Measurements from ENCODE around the gene DCXR.

Gene DCXR

GRCh38 chr17:82054351-82055022 is 17.0 kb upstream of the DCXR start:
- DNase-seq = no peak

- no peak for DNase-seq
Measured at GRCh38 chr17:82053556-82054263, 16.2 kb upstream of the DCXR start.

- no peak for DNase-seq
Measured at GRCh38 chr17:82053130-82053529, 15.6 kb upstream of the DCXR start.

- DNase-seq = no peak
Measured at GRCh38 chr17:82052638-82053059, 15.2 kb upstream of the DCXR start.

- DNase-seq = peak; percentile 78
Measured at GRCh38 chr17:82051776-82052637, 14.5 kb upstream of the DCXR start, which contains the start of the genes GPS1 and RFNG. TSS of gene GPS1 (plus strand) at chr17:82051898. CDS start at chr17:82051932, 34 bp downstream. TSS of gene RFNG (minus strand) at chr17:82051811. CDS start at chr17:82051766, 45 bp downstream.

GRCh38 chr17:82050761-82051641 is 13.5 kb upstream of the DCXR start:
- no peak for DNase-seq

GRCh38 chr17:82050152-82050760 is 12.8 kb upstream of the DCXR start:
- DNase-seq = no peak

- DNase-seq = no peak
Measured at GRCh38 chr17:82049521-82049971, 12.0 kb upstream of the DCXR start.

- no peak for DNase-seq
Measured at GRCh38 chr17:82049106-82049505, 11.6 kb upstream of the DCXR start.

- DNase-seq = no peak
Measured at GRCh38 chr17:82048571-82048971, 11.1 kb upstream of the DCXR start.

- no peak for DNase-seq
Measured at GRCh38 chr17:82047914-82048570, 10.5 kb upstream of the DCXR start.

GRCh38 chr17:82047379-82047778 is 9.9 kb upstream of the DCXR start:
- DNase-seq = no peak

- no peak for DNase-seq
Measured at GRCh38 chr17:82046903-82047302, 9.4 kb upstream of the DCXR start.

GRCh38 chr17:82045936-82046484 is 8.5 kb upstream of the DCXR start:
- no peak for DNase-seq

GRCh38 chr17:82043507-82043906 is 6.0 kb upstream of the DCXR start:
- DNase-seq = no peak

GRCh38 chr17:82042649-82043048 is 5.2 kb upstream of the DCXR start:
- DNase-seq = no peak

- DNase-seq = peak; percentile 39
Measured at GRCh38 chr17:82041144-82041814, 3.8 kb upstream of the DCXR start.

- DNase-seq = no peak
Measured at GRCh38 chr17:82039695-82040299, 2.3 kb upstream of the DCXR start.

- DNase-seq = peak; percentile 70
Measured at GRCh38 chr17:82038796-82039409, 1.4 kb upstream of the DCXR start.

- no peak for DNase-seq
Measured at GRCh38 chr17:82037889-82038195, 345 bp upstream of the DCXR start.
